Measurements from ENCODE around the gene TMEM176A.

GRCh38 chr7:150806454-150806853 lies 5.9 kb downstream of the TMEM176A start:
- TF ChIP-seq POLR2A (IDR thresholded peaks at IDR 0.05): no peak
- TF ChIP-seq CTCF (IDR thresholded peaks at IDR 0.05): no peak

Data from breast epithelium (tissue), 3 donors.